Measurements from ENCODE around the gene HLA-DMB.

HLA-DMB gene

GRCh38 chr6:32964776-32965175 is 23.9 kb upstream of the HLA-DMB start:
- H3F3A ChIP-seq (ENCODE audit: control insufficient read depth, insufficient read depth): peaks cover 41% of the 10 kb centered on the region
- 0 out of 2 replicates have a peak overlapping the region, but pooled peaks have one; percentile 2 for H3K4me2 ChIP-seq (ENCODE audit: low read length)
- peaks cover 65% of the 10 kb centered on the region for H3K79me2 ChIP-seq (ENCODE audit: control insufficient read depth, low read length)
- peaks cover 24% of the 10 kb centered on the region for H3K36me3 ChIP-seq (ENCODE audit: control insufficient read depth, low read length)
- no peaks in the 10 kb centered on the region for H3K9me2 ChIP-seq (replicated peaks; ENCODE audit: control insufficient read depth, low read length)
- no peaks in the 10 kb centered on the region for H4K20me1 ChIP-seq (ENCODE audit: control insufficient read depth, insufficient read depth, low read depth, low read length)
- H3K27ac ChIP-seq (ENCODE audit: low read depth, low read length): no peak overlapping the region; the same call in 1 of the 2 replicates
- TF ChIP-seq EZH2phosphoT487 (IDR thresholded peaks at IDR 0.05; ENCODE audit: borderline replicate concordance, low read length): no peak
- TF ChIP-seq, protein P1, sequence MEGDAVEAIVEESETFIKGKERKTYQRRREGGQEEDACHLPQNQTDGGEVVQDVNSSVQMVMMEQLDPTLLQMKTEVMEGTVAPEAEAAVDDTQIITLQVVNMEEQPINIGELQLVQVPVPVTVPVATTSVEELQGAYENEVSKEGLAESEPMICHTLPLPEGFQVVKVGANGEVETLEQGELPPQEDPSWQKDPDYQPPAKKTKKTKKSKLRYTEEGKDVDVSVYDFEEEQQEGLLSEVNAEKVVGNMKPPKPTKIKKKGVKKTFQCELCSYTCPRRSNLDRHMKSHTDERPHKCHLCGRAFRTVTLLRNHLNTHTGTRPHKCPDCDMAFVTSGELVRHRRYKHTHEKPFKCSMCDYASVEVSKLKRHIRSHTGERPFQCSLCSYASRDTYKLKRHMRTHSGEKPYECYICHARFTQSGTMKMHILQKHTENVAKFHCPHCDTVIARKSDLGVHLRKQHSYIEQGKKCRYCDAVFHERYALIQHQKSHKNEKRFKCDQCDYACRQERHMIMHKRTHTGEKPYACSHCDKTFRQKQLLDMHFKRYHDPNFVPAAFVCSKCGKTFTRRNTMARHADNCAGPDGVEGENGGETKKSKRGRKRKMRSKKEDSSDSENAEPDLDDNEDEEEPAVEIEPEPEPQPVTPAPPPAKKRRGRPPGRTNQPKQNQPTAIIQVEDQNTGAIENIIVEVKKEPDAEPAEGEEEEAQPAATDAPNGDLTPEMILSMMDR (IDR thresholded peaks at IDR 0.05; ENCODE audit: low read depth, low read length, poor library complexity, severe bottlenecking): no peak
- peaks cover 67% of the 10 kb centered on the region for H3K4me1 ChIP-seq (ENCODE audit: control insufficient read depth, low read length)
- no peak overlapping the region for H3K4me3 ChIP-seq (ENCODE audit: low read length)
- peaks cover 3% of the 10 kb centered on the region; the same call in 1 of the 2 replicates for H3K9me3 ChIP-seq (ENCODE audit: control insufficient read depth, insufficient read depth, low read length)
- H3K27me3 ChIP-seq (ENCODE audit: control insufficient read depth, low read length): no peaks in the 10 kb centered on the region

DNA sequence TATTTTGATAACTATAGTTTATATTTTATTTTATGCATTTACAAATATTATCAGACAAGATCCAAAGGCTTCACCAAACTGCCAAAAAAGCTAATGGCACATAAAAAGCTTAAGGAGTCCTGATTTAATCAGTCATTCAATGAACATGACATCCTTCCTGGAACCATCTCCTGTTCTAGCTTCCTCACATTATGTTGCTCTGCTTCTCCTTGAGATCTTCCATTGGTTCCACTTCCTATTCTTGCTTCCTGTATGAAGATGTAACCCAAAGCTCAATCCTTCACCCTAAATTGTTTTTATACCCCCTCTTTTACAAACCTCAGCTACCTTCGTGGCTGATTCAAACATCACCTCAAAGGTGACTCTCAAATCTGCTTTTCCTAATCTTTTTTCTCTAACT is 23.0 kb upstream of the HLA-DMB start:
- peaks cover 15% of the 10 kb centered on the region for H3K36me3 ChIP-seq (ENCODE audit: control insufficient read depth, low read length)
- no peaks in the 10 kb centered on the region for H3K27me3 ChIP-seq (ENCODE audit: control insufficient read depth, low read length)
- peak overlapping the region; percentile 9; the same call in 1 of the 2 replicates for H3K4me3 ChIP-seq (ENCODE audit: low read length)
- peak overlapping the region; percentile 28 for H3K4me2 ChIP-seq (ENCODE audit: low read length)
- peak overlapping the region; percentile 25; the same call in 1 of the 2 replicates for H3K27ac ChIP-seq (ENCODE audit: low read depth, low read length)
- peaks cover 56% of the 10 kb centered on the region for H3K79me2 ChIP-seq (ENCODE audit: control insufficient read depth, low read length)
- H3F3A ChIP-seq (ENCODE audit: control insufficient read depth, insufficient read depth): peaks cover 39% of the 10 kb centered on the region
- no peaks in the 10 kb centered on the region for H3K9me2 ChIP-seq (replicated peaks; ENCODE audit: control insufficient read depth, low read length)
- peaks cover 3% of the 10 kb centered on the region; the same call in 1 of the 2 replicates for H3K9me3 ChIP-seq (ENCODE audit: control insufficient read depth, insufficient read depth, low read length)
- TF ChIP-seq, protein P1 (IDR thresholded peaks at IDR 0.05; ENCODE audit: low read depth, low read length, poor library complexity, severe bottlenecking): no peak
- TF ChIP-seq EZH2phosphoT487 (IDR thresholded peaks at IDR 0.05; ENCODE audit: borderline replicate concordance, low read length): no peak
- H3K4me1 ChIP-seq (ENCODE audit: control insufficient read depth, low read length): peaks cover 62% of the 10 kb centered on the region
- no peaks in the 10 kb centered on the region for H4K20me1 ChIP-seq (ENCODE audit: control insufficient read depth, insufficient read depth, low read depth, low read length)

DNA sequence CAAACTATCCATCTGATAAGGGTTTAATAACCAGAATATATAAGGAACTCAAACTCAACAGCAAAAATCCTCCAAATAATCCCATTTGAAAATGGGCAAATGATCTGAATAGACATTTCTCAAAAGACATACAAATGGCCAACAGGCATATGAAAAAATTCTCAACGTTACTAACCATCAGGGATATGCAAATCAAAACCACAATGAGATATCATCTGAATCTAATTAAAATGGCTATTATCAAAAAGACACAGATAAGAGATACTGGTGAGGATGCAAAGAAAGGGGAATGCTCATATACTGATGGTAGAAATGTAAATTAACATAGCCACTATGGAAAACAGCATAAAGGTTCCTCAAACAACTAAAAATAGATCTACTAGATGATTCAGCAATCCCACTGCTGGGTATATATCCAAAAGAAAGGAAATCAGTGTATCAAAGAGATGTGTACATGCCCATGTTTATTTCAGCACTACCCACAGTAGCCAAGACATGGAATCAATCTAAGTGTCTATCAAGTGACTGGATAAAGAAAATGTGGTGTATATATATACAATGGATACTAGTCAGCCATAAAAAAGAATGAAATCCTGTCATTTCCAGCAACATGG is 21.5 kb upstream of the HLA-DMB start:
- Histone ChIP-seq H3F3A (ENCODE audit: control insufficient read depth, insufficient read depth) (peaks cover 41% of the 10 kb centered on the region), H3K4me3 (ENCODE audit: low read length) (peak overlapping the region; percentile 48), H3K27me3 (ENCODE audit: control insufficient read depth, low read length) (no peaks in the 10 kb centered on the region), H3K4me1 (ENCODE audit: control insufficient read depth, low read length) (peaks cover 64% of the 10 kb centered on the region), H3K36me3 (ENCODE audit: control insufficient read depth, low read length) (peaks cover 8% of the 10 kb centered on the region), H3K4me2 (ENCODE audit: low read length) (peak overlapping the region; percentile 60), H3K9me2 (replicated peaks; ENCODE audit: control insufficient read depth, low read length) (no peaks in the 10 kb centered on the region), H4K20me1 (ENCODE audit: control insufficient read depth, insufficient read depth, low read depth, low read length) (no peaks in the 10 kb centered on the region), H3K9me3 (ENCODE audit: control insufficient read depth, insufficient read depth, low read length) (peaks cover 3% of the 10 kb centered on the region; the same call in 1 of the 2 replicates), H3K27ac (ENCODE audit: low read depth, low read length) (no peak overlapping the region), H3K79me2 (ENCODE audit: control insufficient read depth, low read length) (peaks cover 45% of the 10 kb centered on the region)
- TF ChIP-seq, protein P1 (IDR thresholded peaks at IDR 0.05; ENCODE audit: low read depth, low read length, poor library complexity, severe bottlenecking): no peak

All from DOHH2 (cell line).